Stimulated activated naive CD8-positive, alpha-beta T cell treated with anti-CD3 and anti-CD28 coated beads, Interleukin-15, Interleukin-2, amounts not matched to agents 100 U/mL and 50 U/mL, for 24 hours (primary cell): ENCODE data around the gene ISLR2.
A peak's percentile ranks its signal among the peaks of the same experiment; 100 is the strongest.

Experiments
- ATAC-seq: fragments of 150-1000 bp; cut with Tn5 transposase; one replicate; pipeline ENCODE4 v1.10.0; 2021
- DNase-seq: peaks from one replicate; pipeline ENCODE4 v3.0.0; 2021

ISLR2 gene

GRCh38 chr15:74128785-74129585 is 1.4 kb upstream of the ISLR2 start:
- DNase-seq (no peak), ATAC-seq (no peak)

GRCh38 chr15:74129586-74130154 is 716 bp upstream of the ISLR2 start:
- peak; percentile 12 for DNase-seq
- no peak for ATAC-seq

DNA sequence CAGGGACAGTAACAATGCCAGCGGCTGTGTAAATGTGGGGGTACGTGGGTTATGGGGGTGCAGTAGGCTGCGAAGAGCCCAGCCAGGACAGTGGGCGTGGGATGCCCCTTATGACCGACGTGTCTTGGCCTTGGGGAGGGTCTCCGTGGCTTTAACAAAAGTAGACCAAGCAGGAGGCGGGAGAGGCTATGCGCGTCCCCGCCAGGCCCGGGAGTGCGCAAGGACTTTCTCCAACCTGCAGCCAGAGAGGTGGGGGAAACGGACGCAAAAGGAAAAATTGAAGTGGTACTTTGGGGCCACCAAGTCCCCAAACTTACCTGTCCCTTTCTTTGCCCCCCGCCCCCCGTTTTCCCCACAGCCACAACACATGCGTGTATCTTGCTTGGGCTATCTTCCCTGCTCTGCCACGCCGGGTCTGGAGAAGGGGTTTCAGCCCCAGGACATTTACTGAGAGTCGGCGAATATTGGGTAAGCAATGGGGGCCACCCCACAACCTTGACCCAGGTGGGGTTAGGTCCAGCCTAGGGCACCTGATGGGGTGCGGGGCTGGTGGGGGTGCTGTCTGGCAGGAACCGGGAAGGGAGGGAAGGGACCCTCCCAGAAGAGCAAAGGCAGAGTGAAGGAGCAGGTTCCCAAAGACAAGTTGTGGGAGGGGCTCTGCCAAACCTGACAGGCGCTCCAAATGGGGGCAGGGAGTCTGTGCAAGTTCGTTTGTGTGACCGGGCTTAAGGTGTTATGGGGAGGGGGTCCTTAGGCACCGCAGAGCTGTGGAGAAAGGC is 652 bp downstream of the ISLR2 start:
- no peak for DNase-seq
- no peak for ATAC-seq

DNA sequence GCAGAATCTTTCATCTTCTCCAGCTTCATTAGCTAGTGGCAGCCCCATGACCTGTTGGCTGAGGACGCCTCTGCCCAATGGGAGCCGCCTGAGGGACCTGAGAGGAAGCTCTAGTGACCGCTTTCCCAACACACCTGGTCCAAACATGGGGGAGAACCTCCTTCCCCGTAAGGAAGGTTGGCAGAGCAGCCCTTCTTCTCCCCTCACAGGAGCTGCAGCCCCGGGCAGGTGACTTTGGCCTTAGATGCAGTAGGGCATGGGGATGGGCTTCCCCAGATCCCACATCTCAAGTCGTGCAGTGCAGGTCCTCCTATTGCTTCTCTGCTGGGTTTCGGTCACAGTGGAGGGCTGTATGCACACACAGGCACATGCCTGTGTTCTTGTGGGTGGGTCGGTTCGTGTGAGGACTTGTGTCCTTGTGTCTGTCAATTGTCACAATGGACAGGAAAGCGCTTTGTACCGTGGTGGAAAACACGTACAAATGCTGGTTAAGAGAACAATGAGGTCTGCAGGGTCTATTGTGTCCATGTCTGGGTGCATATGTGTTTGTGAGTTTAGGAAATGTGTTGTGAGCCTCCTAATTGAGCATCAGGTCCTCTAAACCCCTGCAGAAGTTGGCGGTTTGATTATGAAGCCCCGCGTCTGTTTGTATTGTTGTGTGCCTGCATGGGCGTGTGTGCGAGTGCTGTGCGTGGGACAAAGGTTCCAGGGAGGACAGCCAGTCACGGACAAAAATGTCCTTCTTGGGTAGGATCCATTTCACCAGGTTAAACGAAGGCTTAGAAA is 1.4 kb downstream of the ISLR2 start:
- ATAC-seq (no peak), DNase-seq (peak; percentile 8)

GRCh38 chr15:74132681-74133651 is 2.6 kb downstream of the ISLR2 start:
- ATAC-seq (peak; percentile 35), DNase-seq (peak; percentile 35)

- peak; percentile 11 for DNase-seq
- ATAC-seq: no peak
Observed at GRCh38 chr15:74133694-74134386, 3.5 kb downstream of the ISLR2 start.

DNA sequence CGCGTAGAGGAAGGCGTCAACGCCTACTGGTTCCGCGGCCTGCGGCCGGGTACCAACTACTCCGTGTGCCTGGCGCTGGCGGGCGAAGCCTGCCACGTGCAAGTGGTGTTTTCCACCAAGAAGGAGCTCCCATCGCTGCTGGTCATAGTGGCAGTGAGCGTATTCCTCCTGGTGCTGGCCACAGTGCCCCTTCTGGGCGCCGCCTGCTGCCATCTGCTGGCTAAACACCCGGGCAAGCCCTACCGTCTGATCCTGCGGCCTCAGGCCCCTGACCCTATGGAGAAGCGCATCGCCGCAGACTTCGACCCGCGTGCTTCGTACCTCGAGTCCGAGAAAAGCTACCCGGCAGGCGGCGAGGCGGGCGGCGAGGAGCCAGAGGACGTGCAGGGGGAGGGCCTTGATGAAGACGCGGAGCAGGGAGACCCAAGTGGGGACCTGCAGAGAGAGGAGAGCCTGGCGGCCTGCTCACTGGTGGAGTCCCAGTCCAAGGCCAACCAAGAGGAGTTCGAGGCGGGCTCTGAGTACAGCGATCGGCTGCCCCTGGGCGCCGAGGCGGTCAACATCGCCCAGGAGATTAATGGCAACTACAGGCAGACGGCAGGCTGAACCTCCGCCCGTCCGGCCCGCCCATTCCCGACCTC is 4.1 kb downstream of the ISLR2 start:
- DNase-seq: peak; percentile 53
- ATAC-seq: no peak

GRCh38 chr15:74135041-74135565 is 4.7 kb downstream of the ISLR2 start:
- DNase-seq (no peak), ATAC-seq (no peak)

DNA sequence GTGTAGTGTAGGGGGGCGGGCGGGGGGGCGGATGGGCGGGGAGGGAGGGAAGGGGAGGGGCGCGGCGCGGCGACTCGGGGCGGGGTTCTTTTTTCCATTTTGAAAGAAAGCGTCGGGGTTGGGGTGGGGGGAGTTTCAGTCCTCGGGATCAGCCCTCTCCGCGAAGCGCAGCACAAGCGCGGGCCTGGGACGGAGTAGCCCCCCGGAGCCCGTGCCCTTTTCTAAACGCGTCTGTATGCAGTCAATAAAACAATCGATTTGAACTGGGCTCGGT is 6.1 kb downstream of the ISLR2 start:
- ATAC-seq (no peak), DNase-seq (no peak)

GRCh38 chr15:74136814-74137536 is 6.6 kb downstream of the ISLR2 start:
- ATAC-seq: no peak
- DNase-seq: no peak

DNA sequence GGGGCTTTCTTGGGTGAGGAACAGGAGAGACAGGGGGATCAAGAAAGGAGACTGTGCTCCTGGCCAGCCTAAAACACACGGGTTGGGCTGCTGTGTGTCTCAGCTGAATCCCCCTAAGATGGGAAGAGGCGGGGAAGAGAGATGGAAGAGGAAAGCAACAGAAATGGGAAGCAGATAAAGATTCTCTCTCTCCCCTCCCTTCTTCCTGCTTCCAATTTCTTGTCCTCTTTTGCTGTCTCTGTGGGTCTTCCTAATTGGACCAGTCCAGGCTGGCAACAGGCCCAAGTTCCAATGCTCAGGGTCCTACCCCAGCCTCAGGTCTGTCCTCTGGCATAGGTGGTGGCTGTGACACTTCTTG is 7.1 kb downstream of the ISLR2 start:
- no peak for DNase-seq
- no peak for ATAC-seq

DNA sequence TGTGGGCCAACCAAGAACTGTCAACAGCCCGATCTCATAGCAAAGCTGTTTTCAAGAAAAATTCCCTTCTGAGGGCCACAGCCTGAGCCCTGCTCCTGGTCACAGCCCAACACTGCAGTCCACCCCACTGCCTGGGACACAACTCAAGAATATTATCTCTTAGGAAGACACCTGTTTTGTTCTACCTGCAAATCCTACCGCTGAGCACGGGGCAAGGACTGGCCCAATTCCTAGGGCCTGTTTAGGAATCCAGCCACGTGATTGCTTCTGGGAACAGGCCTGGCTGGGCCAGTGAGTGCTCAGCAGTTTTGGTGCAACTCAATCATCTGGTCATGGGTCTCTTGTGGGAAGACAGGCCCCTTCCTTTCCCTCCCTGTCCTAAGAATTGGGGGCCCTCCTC is 8.3 kb downstream of the ISLR2 start:
- ATAC-seq (no peak), DNase-seq (no peak)

- no peak for DNase-seq
Observed at GRCh38 chr15:74141591-74141990, 11.2 kb downstream of the ISLR2 start.

GRCh38 chr15:74144153-74144775 is 13.9 kb downstream of the ISLR2 start:
- no peak for DNase-seq
- ATAC-seq: no peak

More at GRCh38 chr15:74141591-74141990, 11.2 kb downstream of the ISLR2 start:
- no peak for ATAC-seq

- DNase-seq: no peak
- ATAC-seq: no peak
Observed at GRCh38 chr15:74146277-74146800, 16.0 kb downstream of the ISLR2 start.

DNA sequence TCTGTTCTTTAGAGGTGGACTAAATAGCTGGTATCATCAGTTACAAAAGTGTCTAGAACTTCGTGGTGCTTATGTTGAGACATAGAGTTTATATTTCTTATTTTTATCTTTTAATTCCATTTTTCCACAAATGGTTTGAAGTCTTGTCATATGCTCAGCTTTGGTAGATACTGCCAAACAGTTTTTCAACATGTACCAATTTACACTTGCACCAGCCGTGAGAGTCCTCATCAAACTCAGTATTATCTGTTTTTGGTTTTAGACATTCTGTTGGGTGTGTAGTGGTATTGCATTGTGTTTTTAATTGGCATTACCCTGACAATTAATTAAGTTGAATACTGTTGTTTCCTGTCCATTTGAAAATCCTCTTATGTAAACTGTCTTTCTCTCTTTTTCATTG is 16.7 kb downstream of the ISLR2 start:
- ATAC-seq (no peak), DNase-seq (no peak)

DNA sequence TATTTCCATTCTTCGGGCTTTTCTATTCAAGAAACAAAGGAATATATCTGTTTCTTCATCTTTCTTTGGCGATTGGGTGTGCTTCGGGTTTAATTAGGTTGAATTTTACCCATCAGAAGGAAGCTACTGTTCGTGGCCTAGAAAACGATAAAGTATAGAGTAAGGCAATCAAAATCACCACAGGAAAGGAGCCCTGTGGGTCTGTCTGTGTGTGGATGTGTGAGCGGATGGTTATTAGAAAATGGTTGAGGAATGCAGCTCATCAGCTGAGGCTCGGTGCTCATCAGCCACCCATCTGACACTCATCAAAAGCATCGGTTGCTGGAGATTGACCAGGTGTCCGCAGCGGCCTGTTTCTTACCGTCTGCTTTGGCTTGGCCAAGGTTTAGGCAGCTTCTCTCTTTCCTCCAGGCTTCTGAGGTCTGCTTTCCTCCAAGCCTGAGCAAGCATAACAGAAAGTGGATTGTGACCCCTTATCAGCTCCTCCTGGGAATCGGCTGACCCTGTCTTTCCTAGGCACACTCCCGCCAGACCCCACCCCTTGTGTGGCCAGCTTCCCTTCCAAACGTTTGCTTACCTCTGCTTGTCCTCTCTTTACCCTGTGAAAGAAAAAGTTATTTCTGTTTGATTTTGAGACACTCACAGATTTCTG is 25.5 kb downstream of the ISLR2 start:
- no peak for DNase-seq
- ATAC-seq: no peak
